H1 (cell line): ENCODE results near the gene GALNT18. TPM values are rescaled to one million over a fixed set of nuclear protein-coding genes. Genes with fewer than 3 reads are reported as not detected.

ENCODE experiments used
- CTCF ChIA-PET: fragments of 300-600 bp; sonication (Branson Sonifier 250); formaldehyde crosslinking; loops from one replicate; lab custom pipeline; 2021; ENCODE audit not compliant: partially characterized antibody; lab: Charles Lee
- POLR2A ChIA-PET: fragments of 300-600 bp; sonication (Branson Sonifier 250); formaldehyde crosslinking; loops from one replicate; lab custom pipeline; 2021; ENCODE audit warnings: inconsistent platforms; ENCODE audit not compliant: partially characterized antibody; lab: Charles Lee
- DNase-seq, 2 experiments: peaks; one replicate each; pipeline versions ENCODE4 v3.0.0 to v3.0.0-alpha.2; 2010 to 2022; ENCODE audit warnings: low spot score in 2 of 2, low read depth in 1 of 2, mixed read lengths in 1 of 2
- FAIRE-seq: peaks from 2 replicates; lab custom pipeline; 2011; peaks lifted over from hg19 to GRCh38; lab: Jason Lieb, UNC
- H2AFZ ChIP-seq: 2 replicates; pipeline ENCODE4 v1.8.1; 2012; ENCODE audit warnings: low read length, inconsistent platforms
- H2AK5ac ChIP-seq: 2 replicates; pipeline ENCODE4 v1.6.1; 2013; ENCODE audit warnings: low read depth, low read length
- H2BK120ac ChIP-seq: replicated peaks from 2 replicates; pipeline ENCODE3; 2013; ENCODE audit warnings: low read depth, low read length, inconsistent platforms
- H2BK12ac ChIP-seq: 2 replicates; pipeline ENCODE4 v1.6.1; 2013; ENCODE audit warnings: low read depth, low read length
- H2BK15ac ChIP-seq: 2 replicates; pipeline ENCODE4 v1.6.1; 2013; ENCODE audit warnings: low read length
- H2BK20ac ChIP-seq: 2 replicates; pipeline ENCODE4 v1.6.1; 2013; ENCODE audit warnings: low read length
- H2BK5ac ChIP-seq: 2 replicates; pipeline ENCODE4 v1.6.1; 2013; ENCODE audit warnings: low read depth, low read length
- H3K14ac ChIP-seq: 2 replicates; pipeline ENCODE4 v1.6.1; 2013; ENCODE audit warnings: inconsistent platforms; ENCODE audit not compliant: insufficient read length
- H3K18ac ChIP-seq: 2 replicates; pipeline ENCODE4 v1.6.1; 2013; ENCODE audit warnings: low read length; ENCODE audit errors: extremely low read depth
- H3K23ac ChIP-seq: 2 replicates; pipeline ENCODE4 v1.6.1; 2013; ENCODE audit warnings: inconsistent platforms; ENCODE audit not compliant: insufficient read length
- H3K23me2 ChIP-seq: 2 replicates; pipeline ENCODE4 v1.6.1; 2013; ENCODE audit warnings: low read depth, low read length
- H3K27ac ChIP-seq: 2 replicates; pipeline ENCODE4 v1.6.1; 2011; ENCODE audit warnings: low read depth, low read length, inconsistent platforms
- H3K27me3 ChIP-seq, 4 experiments: replicated peaks in 1 of 4; 1 replicate in 1 of 4; 2 replicates in 3 of 4; pipeline versions ENCODE4 v1.6.1 to v1.8.1; 2011 to 2013; ENCODE audit warnings: low read length in 3 of 4, mild to moderate bottlenecking in 3 of 4, inconsistent platforms in 2 of 4, mixed read lengths in 2 of 4, moderate library complexity in 1 of 4; ENCODE audit not compliant: control insufficient read depth in 3 of 4, insufficient read depth in 3 of 4; ENCODE audit errors: extremely low read depth in 1 of 4
- H3K36me3 ChIP-seq, 4 experiments: 2 replicates each; pipeline versions ENCODE4 v1.6.1 to v1.8.1; 2011 to 2013; ENCODE audit warnings: mild to moderate bottlenecking in 4 of 4, low read length in 3 of 4, moderate library complexity in 2 of 4, control low read depth in 1 of 4, inconsistent platforms in 1 of 4; ENCODE audit not compliant: insufficient read depth in 4 of 4, control insufficient read depth in 2 of 4
- H3K4ac ChIP-seq: replicated peaks from 2 replicates; pipeline ENCODE3; 2013; ENCODE audit warnings: low read length, low read depth, mixed read lengths, inconsistent platforms; ENCODE audit not compliant: insufficient read length
- H3K4me1 ChIP-seq, 4 experiments: replicated peaks in 1 of 4; 1 replicate in 1 of 4; 2 replicates in 3 of 4; pipeline versions ENCODE4 v1.6.1 to v1.8.1; 2011 to 2013; ENCODE audit warnings: low read length in 3 of 4, inconsistent platforms in 2 of 4, mixed read lengths in 1 of 4; ENCODE audit not compliant: insufficient read depth in 4 of 4, control insufficient read depth in 3 of 4
- H3K4me2 ChIP-seq, 2 experiments: 2 replicates each; pipeline versions ENCODE4 v1.6.1 to v1.8.1; 2011 to 2013; ENCODE audit warnings: low read depth in 2 of 2, low read length in 2 of 2, control low read depth in 1 of 2, inconsistent platforms in 1 of 2, mild to moderate bottlenecking in 1 of 2; ENCODE audit not compliant: insufficient read depth in 1 of 2
- H3K4me3 ChIP-seq, 4 experiments: fragments of 200-600, 300-600 bp in 1 of 4; sonication (generic), shearing (Covaris generic), sonication (Bioruptor Twin) in 1 of 4; 2 replicates each; pipeline versions ENCODE4 v1.5.1 to v1.8.1; 2011 to 2016; ENCODE audit warnings: low read length in 4 of 4, low read depth in 3 of 4, control low read depth in 2 of 4, inconsistent platforms in 2 of 4, mild to moderate bottlenecking in 2 of 4, mixed read lengths in 1 of 4, moderate library complexity in 1 of 4; ENCODE audit not compliant: insufficient read depth in 2 of 4; ENCODE audit errors: extremely low read depth in 1 of 4
- H3K56ac ChIP-seq: replicated peaks from 2 replicates; pipeline ENCODE3; 2013; ENCODE audit warnings: low read depth, mild to moderate bottlenecking, mixed read lengths, low read length, inconsistent platforms; ENCODE audit not compliant: insufficient read length
- H3K79me1 ChIP-seq: 2 replicates; pipeline ENCODE4 v1.6.1; 2013; ENCODE audit warnings: low read depth, low read length, control low read depth
- H3K79me2 ChIP-seq, 2 experiments: 2 replicates each; pipeline versions ENCODE4 v1.6.1 to v1.8.1; 2012 to 2013; ENCODE audit warnings: low read length in 2 of 2, mild to moderate bottlenecking in 2 of 2, inconsistent platforms in 1 of 2; ENCODE audit not compliant: insufficient read depth in 2 of 2, control insufficient read depth in 1 of 2
- H3K9ac ChIP-seq, 4 experiments: replicated peaks in 1 of 4; 1 replicate in 1 of 4; 2 replicates in 3 of 4; pipeline versions ENCODE4 v1.6.1 to v1.8.1; 2011 to 2013; ENCODE audit warnings: low read depth in 3 of 4, low read length in 3 of 4, control low read depth in 2 of 4, mild to moderate bottlenecking in 2 of 4, moderate library complexity in 2 of 4, inconsistent platforms in 1 of 4; ENCODE audit errors: extremely low read depth in 1 of 4
- H3K9me3 ChIP-seq, 2 experiments: 2 replicates each; pipeline versions ENCODE4 v1.6.1 to v1.8.1; 2012 to 2013; ENCODE audit warnings: mild to moderate bottlenecking in 2 of 2, moderate library complexity in 2 of 2, control low read depth in 1 of 2, inconsistent platforms in 1 of 2, low read depth in 1 of 2, low read length in 1 of 2, mixed read lengths in 1 of 2; ENCODE audit not compliant: insufficient read depth in 2 of 2
- H4K20me1 ChIP-seq, 2 experiments: replicated peaks in 1 of 2; 2 replicates each; pipeline versions ENCODE3 to v1.8.1; 2011 to 2013; ENCODE audit warnings: inconsistent platforms in 2 of 2, low read length in 2 of 2, mild to moderate bottlenecking in 1 of 2; ENCODE audit not compliant: insufficient read depth in 2 of 2, control insufficient read depth in 1 of 2
- H4K5ac ChIP-seq: 2 replicates; pipeline ENCODE4 v1.6.1; 2013; ENCODE audit warnings: low read length, low read depth, mixed read lengths, inconsistent platforms; ENCODE audit not compliant: insufficient read length
- H4K8ac ChIP-seq: 2 replicates; pipeline ENCODE4 v1.8.0; 2013; ENCODE audit warnings: mild to moderate bottlenecking, moderate library complexity, low read length, inconsistent platforms; ENCODE audit not compliant: insufficient read depth; ENCODE audit errors: extremely low read depth
- H4K91ac ChIP-seq: replicated peaks from 2 replicates; pipeline ENCODE3; 2013; ENCODE audit warnings: low read length, mixed read lengths, inconsistent platforms; ENCODE audit not compliant: insufficient read length
- ATF3 ChIP-seq: IDR thresholded peaks from 2 replicates; pipeline ENCODE4 v1.6.1; 2011; ENCODE audit warnings: low read depth, mild to moderate bottlenecking, low read length; ENCODE audit not compliant: insufficient read depth
- BCL11A ChIP-seq, 2 experiments: IDR thresholded peaks; one replicate each; pipeline ENCODE4 v1.6.1; 2011; ENCODE audit warnings: low read depth in 2 of 2, low read length in 2 of 2, mild to moderate bottlenecking in 2 of 2
- CHD1 ChIP-seq: IDR thresholded peaks from 2 replicates; pipeline ENCODE4 v1.6.1; 2012; ENCODE audit warnings: low read depth, low read length, improper control_type of control experiment
- E2F6 ChIP-seq: IDR thresholded peaks from 2 replicates; pipeline ENCODE4 v1.6.1; 2012; ENCODE audit warnings: inconsistent platforms
- EGR1 ChIP-seq: IDR thresholded peaks from 2 replicates; pipeline ENCODE4 v1.6.1; 2011; ENCODE audit warnings: low read depth, low read length, borderline replicate concordance
- GABPA ChIP-seq: IDR thresholded peaks from 2 replicates; pipeline ENCODE4 v1.6.1; 2011; ENCODE audit warnings: mild to moderate bottlenecking, low read length, moderate library complexity, borderline replicate concordance; ENCODE audit not compliant: insufficient read depth
- POU5F1 ChIP-seq: IDR thresholded peaks from 2 replicates; pipeline ENCODE4 v1.6.1; 2011; ENCODE audit warnings: low read depth, mild to moderate bottlenecking, low read length, moderate library complexity
- SP1 ChIP-seq: IDR thresholded peaks from 2 replicates; pipeline ENCODE4 v1.6.1; 2011; ENCODE audit warnings: low read depth, low read length
- SP2 ChIP-seq: IDR thresholded peaks from 2 replicates; pipeline ENCODE4 v1.6.1; 2012; ENCODE audit warnings: mild to moderate bottlenecking, low read length, inconsistent platforms
- SRF ChIP-seq: IDR thresholded peaks from 2 replicates; pipeline ENCODE4 v1.6.1; 2011; ENCODE audit warnings: mild to moderate bottlenecking, low read depth, low read length, moderate library complexity
- TEAD4 ChIP-seq: IDR thresholded peaks from 2 replicates; pipeline ENCODE4 v1.6.1; 2012; ENCODE audit warnings: low read depth, low read length, inconsistent platforms, mixed read lengths
- WGBS, 2 experiments: shearing (Covaris generic) in 1 of 2; methylation state at CpG; one replicate each; pipeline versions ENCODE4 v1.1.6 to v1.1.7; 2013 to 2015; ENCODE audit warnings: low lambda C conversion rate in 2 of 2, mixed read lengths in 2 of 2, inconsistent platforms in 1 of 2, low coverage in 1 of 2, missing lambda C conversion rate in 1 of 2; ENCODE audit not compliant: insufficient replicate concordance in 2 of 2, insufficient coverage in 1 of 2, insufficient read length in 1 of 2; ENCODE audit errors: extremely low coverage in 1 of 2, missing lambda C conversion rate in 1 of 2; 5-methylcytosine and 5-hydroxymethylcytosine counted together
- polyA plus RNA-seq, 7 experiments: library from polyadenylated mRNA; depleted of rRNA in 3 of 7; stranded (reverse) in 5 of 7; unstranded in 2 of 7; fragments of >200 nt in 5 of 7; fragments of 200-250 nt in 2 of 7; gene quantifications; 1 replicate in 5 of 7; 2 replicates in 1 of 7; 4 replicates in 1 of 7; pipeline versions ENCODE4 v1.2.1 to v1.2.3, GENCODE V29; 2011 to 2013; ENCODE audit warnings: missing spikeins in 2 of 7, mixed read lengths in 2 of 7
- total RNA-seq: library from RNA; stranded (reverse); fragmentation: NEBNext Ultra II Directional; extraction: Animal tissue kit (Norgen Biotek cat#: 25700); gene quantifications from 2 replicates; pipeline ENCODE4 v1.2.1, GENCODE V29; 2021
- TF ChIP-seq, protein P1 (sequence below): IDR thresholded peaks from 2 replicates; pipeline ENCODE4 v1.6.1; 2011; ENCODE audit warnings: low read length, improper control_type of control experiment

The GALNT18 gene
- total and polyA plus RNA-seq, 2 of the 8 experiments (the other 6 are each of a cell fraction or from before 2014, with no cell fraction given), result 6.0 to 9.4 TPM

- Histone ChIP-seq H2BK120ac (no peak overlapping the region), H3K14ac (no peak overlapping the region), H3K9ac (no peak overlapping the region), H3K79me2 (0 out of 4 replicates have a peak, but pooled peaks cover 0 to 3% of the 10 kb centered on the region in 2 experiments), H4K20me1 (peaks cover 0 to 8% of the 10 kb centered on the region in 2 experiments), H3K9me3 (no peaks in the 10 kb centered on the region), H3K27ac (no peak overlapping the region), H3K23ac (no peak overlapping the region), H2BK15ac (0 out of 2 replicates have a peak overlapping the region, but pooled peaks have one; percentile 98), H3K79me1 (no peaks in the 10 kb centered on the region), H4K8ac (no peak overlapping the region), H2BK20ac (no peak overlapping the region), H3K4ac (no peak overlapping the region), H2AFZ (no peak overlapping the region), H3K27me3 (peaks cover 5 to 33% (median 24%) of the 10 kb centered on the region in 4 experiments), H4K5ac (no peak overlapping the region), H3K4me1 (peaks cover 6 to 14% (median 8%) of the 10 kb centered on the region in 4 experiments; a peak in 6 of 7 replicates), H2AK5ac (no peak overlapping the region), H3K36me3 (no peaks in the 10 kb centered on the region), H4K91ac (no peak overlapping the region), H3K23me2 (peaks cover 16% of the 10 kb centered on the region), H3K18ac (no peak overlapping the region), H3K4me3 (no peak overlapping the region), H3K4me2 (peak overlapping the region in 1 of 2 experiments; percentile 95; a peak in 1 of 4 replicates), H2BK5ac (no peak overlapping the region), H3K56ac (no peak overlapping the region), H2BK12ac (no peak overlapping the region)
- no peak for DNase-seq
- no peak for FAIRE-seq
- 57% methylated on average over 5 of the region's 5 CpGs; no CpG with 5 or more reads in 1 of the 2 experiments for WGBS, 2 experiments
- ChIA-PET CTCF (interaction anchor here (0.9 to 5.4 kb wide), 7 partner anchors 23 to 189 kb away, joined by 3 to 40 read pairs (median 3); no protein-coding TSS in a partner anchor), POLR2A (no interaction called here)
- TF ChIP-seq E2F6 (no peak), EGR1 (no peak), GABPA (no peak), ATF3 (no peak), TEAD4 (no peak), SP2 (no peak), BCL11A (IDR thresholded peaks at IDR 0.05; ENCODE audit: low read depth in 2 of 2, low read length in 2 of 2) (no peak), POU5F1 (no peak), SP1 (no peak), SRF (no peak), CHD1 (no peak)
- TF ChIP-seq, protein P1, sequence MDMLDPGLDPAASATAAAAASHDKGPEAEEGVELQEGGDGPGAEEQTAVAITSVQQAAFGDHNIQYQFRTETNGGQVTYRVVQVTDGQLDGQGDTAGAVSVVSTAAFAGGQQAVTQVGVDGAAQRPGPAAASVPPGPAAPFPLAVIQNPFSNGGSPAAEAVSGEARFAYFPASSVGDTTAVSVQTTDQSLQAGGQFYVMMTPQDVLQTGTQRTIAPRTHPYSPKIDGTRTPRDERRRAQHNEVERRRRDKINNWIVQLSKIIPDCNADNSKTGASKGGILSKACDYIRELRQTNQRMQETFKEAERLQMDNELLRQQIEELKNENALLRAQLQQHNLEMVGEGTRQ, result no peak
These were observed 967 bp upstream of the GALNT18 start for GRCh38 chr11:11622772-11623171.
